Endodermal cell (in vitro differentiated cells): ENCODE measurements around the gene TIGAR. TPM values are rescaled to one million over a fixed set of nuclear protein-coding genes. Genes with fewer than 3 reads are reported as not detected.
A peak's percentile ranks its signal among the peaks of the same experiment; 100 is the strongest.

Experiments used
- DNase-seq: peaks from one replicate; pipeline ENCODE4 v3.0.0-alpha.2; 2017
- H3K27ac ChIP-seq: 2 replicates; pipeline ENCODE4 v1.5.1; 2013; ENCODE audit warnings: mild to moderate bottlenecking, low read depth, low read length, moderate library complexity
- H3K27me3 ChIP-seq: 2 replicates; pipeline ENCODE4 v1.6.1; 2013; ENCODE audit warnings: mild to moderate bottlenecking, low read length, moderate library complexity; ENCODE audit not compliant: insufficient read depth, control insufficient read depth, poor library complexity, severe bottlenecking
- H3K36me3 ChIP-seq: 2 replicates; pipeline ENCODE4 v1.7.0; 2013; ENCODE audit warnings: mild to moderate bottlenecking, low read length, moderate library complexity; ENCODE audit not compliant: control insufficient read depth, insufficient read depth
- H3K4me1 ChIP-seq: one replicate; pipeline ENCODE4 v1.7.0; 2013; ENCODE audit warnings: low read length; ENCODE audit not compliant: control insufficient read depth, insufficient read depth
- H3K4me3 ChIP-seq: 2 replicates; pipeline ENCODE4 v1.5.1; 2013; ENCODE audit warnings: mild to moderate bottlenecking, low read length, moderate library complexity
- H3K9ac ChIP-seq: 2 replicates; pipeline ENCODE4 v1.6.1; 2013; ENCODE audit warnings: mild to moderate bottlenecking, low read length, moderate library complexity; ENCODE audit not compliant: poor library complexity, severe bottlenecking; ENCODE audit errors: extremely low read depth
- H3K9me3 ChIP-seq: 2 replicates; pipeline ENCODE4 v1.6.1; 2013; ENCODE audit warnings: mild to moderate bottlenecking, low read length, moderate library complexity; ENCODE audit not compliant: control insufficient read depth
- H3K27ac Mint-ChIP-seq: 2 replicates; pipeline ENCODE4 v1.8.0; 2020; ENCODE audit warnings: mixed read lengths
- H3K27me3 Mint-ChIP-seq: 2 replicates; pipeline ENCODE4 v1.8.0; 2021; ENCODE audit warnings: mild to moderate bottlenecking, mixed read lengths; ENCODE audit not compliant: insufficient read depth
- H3K36me3 Mint-ChIP-seq: 2 replicates; pipeline ENCODE4 v1.8.0; 2020; ENCODE audit warnings: low read depth, mixed read lengths
- H3K4me1 Mint-ChIP-seq: 2 replicates; pipeline ENCODE4 v1.8.0; 2020; ENCODE audit warnings: mixed read lengths
- H3K4me3 Mint-ChIP-seq: 2 replicates; pipeline ENCODE4 v1.8.0; 2020; ENCODE audit warnings: mild to moderate bottlenecking, moderate library complexity, mixed read lengths
- H3K9me3 Mint-ChIP-seq: 2 replicates; pipeline ENCODE4 v1.8.0; 2020; ENCODE audit warnings: mild to moderate bottlenecking, mixed read lengths
- CTCF ChIP-seq: fragments of 200-600 bp; sonication (generic); conservative IDR thresholded peaks from 2 replicates; pipeline ENCODE4 v1.5.0; 2021; ENCODE audit warnings: antibody characterized with exemption, mild to moderate bottlenecking
- WGBS, 2 experiments: methylation state at CpG; one replicate each; pipeline versions ENCODE4 v1.1.5 to v1.1.7; 2013; ENCODE audit warnings: missing lambda C conversion rate in 2 of 2, mixed read lengths in 1 of 2; ENCODE audit not compliant: insufficient coverage in 1 of 2, insufficient read length in 1 of 2; 5-methylcytosine and 5-hydroxymethylcytosine counted together
- total RNA-seq, 2 donors: library from RNA; stranded (reverse); fragmentation: NEBNext Ultra II Directional in 1 of 2; extraction: Animal tissue kit (Norgen Biotek cat#: 25700) in 1 of 2; gene quantifications; 2 replicates in 1 of 2; 3 replicates in 1 of 2; pipeline ENCODE4 v1.2.1, GENCODE V29; 2021

The TIGAR gene
- total RNA-seq, 2 donors from 2014 or later, result 19.2 to 41.3 TPM

- WGBS, 2 experiments, result 86 to 97% methylated on average over 4 of the region's 4 CpGs
- no peak overlapping the region for H3K9ac ChIP-seq
- TF ChIP-seq CTCF, result no peak
- no peaks in the 10 kb centered on the region for H3K36me3 Mint-ChIP-seq
- H3K27ac ChIP-seq, result no peak overlapping the region
- H3K9me3 Mint-ChIP-seq, result no peaks in the 10 kb centered on the region
- no peak for DNase-seq
- H3K4me1 ChIP-seq, result no peaks in the 10 kb centered on the region
- no peak overlapping the region for H3K4me3 ChIP-seq
- no peaks in the 10 kb centered on the region for H3K36me3 ChIP-seq
- no peak overlapping the region for H3K4me3 Mint-ChIP-seq
- no peak overlapping the region for H3K27ac Mint-ChIP-seq
- no peaks in the 10 kb centered on the region for H3K27me3 ChIP-seq
- H3K27me3 Mint-ChIP-seq, result peaks cover 11% of the 10 kb centered on the region
- no peaks in the 10 kb centered on the region for H3K9me3 ChIP-seq
- peaks cover 8% of the 10 kb centered on the region for H3K4me1 Mint-ChIP-seq
Measured at GRCh38 chr12:4380332-4380731, 59.3 kb downstream of the TIGAR start.

DNA sequence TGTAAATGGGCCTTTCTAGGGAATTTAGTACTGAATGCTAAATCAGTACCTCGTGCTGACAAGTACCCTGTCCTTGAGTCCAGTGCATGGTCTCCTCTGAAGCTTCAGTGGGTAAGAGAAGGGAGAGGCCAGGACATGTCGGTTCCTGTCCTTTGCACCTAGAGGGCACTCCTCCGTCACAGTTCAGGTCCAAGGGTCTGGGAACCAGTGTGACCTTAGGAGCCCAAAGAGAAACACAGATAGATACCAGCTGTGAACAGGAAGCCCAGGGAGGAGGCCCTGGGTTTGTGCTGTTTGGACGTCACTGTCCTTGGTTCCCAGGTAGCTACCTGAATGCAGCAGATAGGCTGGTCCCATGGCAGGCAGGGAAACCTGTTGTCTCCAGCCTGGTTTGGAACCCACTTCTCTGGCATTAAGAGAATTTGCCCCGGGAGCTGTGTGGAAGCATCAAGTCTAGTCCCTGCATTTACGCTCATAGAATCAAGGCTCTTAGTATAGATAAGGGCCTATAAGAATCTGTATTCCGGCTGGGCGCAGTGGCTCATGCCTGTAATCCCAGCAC lies 62.4 kb downstream of the TIGAR start:
- Mint-ChIP-seq H3K4me3 (no peak overlapping the region), H3K4me1 (peaks cover 8% of the 10 kb centered on the region), H3K36me3 (no peaks in the 10 kb centered on the region), H3K9me3 (no peaks in the 10 kb centered on the region), H3K27me3 (peaks cover 10% of the 10 kb centered on the region), H3K27ac (peak overlapping the region; percentile 6)
- no peaks in the 10 kb centered on the region for H3K36me3 ChIP-seq
- no peak overlapping the region for H3K27ac ChIP-seq
- DNase-seq, result peak; percentile 94
- H3K4me3 ChIP-seq, result no peak overlapping the region
- H3K9ac ChIP-seq, result no peak overlapping the region
- peak; percentile 97 for TF ChIP-seq CTCF
- WGBS, 2 experiments, result 57 to 68% methylated on average over 6 to 8 of the region's 8 CpGs
- no peaks in the 10 kb centered on the region for H3K4me1 ChIP-seq
- no peaks in the 10 kb centered on the region for H3K9me3 ChIP-seq
- no peaks in the 10 kb centered on the region for H3K27me3 ChIP-seq

GRCh38 chr12:4386801-4387200 lies 65.8 kb downstream of the TIGAR start:
- Mint-ChIP-seq H3K9me3 (no peaks in the 10 kb centered on the region), H3K27me3 (peaks cover 11% of the 10 kb centered on the region), H3K4me1 (peaks cover 4% of the 10 kb centered on the region), H3K4me3 (no peak overlapping the region), H3K27ac (no peak overlapping the region), H3K36me3 (no peaks in the 10 kb centered on the region)
- Histone ChIP-seq H3K9ac (no peak overlapping the region), H3K9me3 (no peaks in the 10 kb centered on the region), H3K4me1 (no peaks in the 10 kb centered on the region), H3K27me3 (no peaks in the 10 kb centered on the region), H3K4me3 (no peak overlapping the region), H3K36me3 (no peaks in the 10 kb centered on the region), H3K27ac (no peak overlapping the region)
- TF ChIP-seq CTCF, result no peak
- DNase-seq, result no peak
- 86 to 100% methylated on average over 2 to 4 of the region's 4 CpGs for WGBS, 2 experiments
